HCT116 (cell line): Measurements from ENCODE around the gene TUBA1B. TPM values are rescaled to one million over a fixed set of nuclear protein-coding genes. Genes with fewer than 3 reads are reported as not detected.

ENCODE experiments used
- ATAC-seq: fragments of 200-7000 bp; cut with Tn5 transposase; 2 replicates; pipeline ENCODE4 v1.9.1; 2020; ENCODE audit warnings: mild to moderate bottlenecking, moderate library complexity
- BruUV-seq: library from RNA; stranded (reverse); fragments of 400-500 nt; replicated peaks from 2 replicates; lab custom pipeline; 2021; lab: Mats Ljungman, UMichigan
- CTCF ChIA-PET: fragments of 300-600 bp; sonication (Branson Sonifier 250); formaldehyde crosslinking; loops from one replicate; lab custom pipeline; 2021; ENCODE audit warnings: antibody characterized with exemption; lab: Charles Lee
- POLR2A ChIA-PET: fragments of 300-600, 350-600 bp; sonication (Branson Sonifier 250); formaldehyde crosslinking; loops from one replicate; lab custom pipeline; 2021; ENCODE audit warnings: antibody characterized with exemption; lab: Charles Lee
- RAD21 ChIA-PET, 2 experiments: fragments of 300-600 bp; sonication (Branson Sonifier 250); formaldehyde crosslinking; loops; one replicate each; lab custom pipeline; 2023; ENCODE audit warnings: low total read pairs in 2 of 2; ENCODE audit not compliant: uncharacterized antibody in 2 of 2, unreplicated experiment in 2 of 2, low non-redundant PET in 1 of 2; lab: Charles Lee
- DNase-seq: peaks from one replicate; pipeline ENCODE4 v3.0.0-alpha.2; 2010; ENCODE audit warnings: low read depth, low spot score
- H2AFZ ChIP-seq: fragments of 200-600 bp; shearing (Covaris generic), sonication (generic); 2 replicates; pipeline ENCODE4 v1.6.1; 2017; ENCODE audit warnings: low read depth, mixed run types, mixed read lengths, antibody characterized with exemption, low read length; ENCODE audit not compliant: poor library complexity, severe bottlenecking
- H3K27ac ChIP-seq: 2 replicates; pipeline ENCODE4 v1.5.1; 2012; ENCODE audit warnings: low read depth, low read length
- H3K27me3 ChIP-seq: fragments of 200-600 bp; sonication (generic); 2 replicates; pipeline ENCODE4 v1.6.1; 2016; ENCODE audit warnings: mixed run types, low read length, mixed read lengths; ENCODE audit not compliant: insufficient read depth
- H3K36me3 ChIP-seq, 2 experiments: fragments of 200-500 bp in 1 of 2; fragments of 200-600 bp in 1 of 2; sonication (Bioruptor generic) in 1 of 2; sonication (generic) in 1 of 2; 2 replicates each; pipeline versions ENCODE4 v1.5.1 to v1.6.1; 2014 to 2016; ENCODE audit warnings: low read length in 2 of 2, inconsistent platforms in 1 of 2, mixed read lengths in 1 of 2, mixed run types in 1 of 2; ENCODE audit not compliant: insufficient read depth in 2 of 2, control insufficient read depth in 1 of 2
- H3K4me1 ChIP-seq, 2 experiments: fragments of 200-600 bp in 1 of 2; sonication (generic) in 1 of 2; 2 replicates each; pipeline versions ENCODE4 v1.5.1 to v1.6.1; 2012 to 2017; ENCODE audit warnings: low read length in 2 of 2, inconsistent platforms in 1 of 2, mild to moderate bottlenecking in 1 of 2, mixed read lengths in 1 of 2, mixed run types in 1 of 2, moderate library complexity in 1 of 2; ENCODE audit not compliant: insufficient read depth in 2 of 2, control insufficient read depth in 1 of 2
- H3K4me2 ChIP-seq: fragments of 200-600 bp; sonication (generic); 2 replicates; pipeline ENCODE4 v1.6.1; 2017; ENCODE audit warnings: mixed run types, low read length, mixed read lengths
- H3K4me3 ChIP-seq, 2 experiments: fragments of 200-600 bp in 1 of 2; sonication (generic) in 1 of 2; replicated peaks in 1 of 2; 2 replicates each; pipeline ENCODE4 v1.5.1; 2011 to 2016; ENCODE audit warnings: low read length in 2 of 2, control low read depth in 1 of 2, low read depth in 1 of 2, mild to moderate bottlenecking in 1 of 2, mixed read lengths in 1 of 2, mixed run types in 1 of 2
- H3K79me2 ChIP-seq: fragments of 200-600 bp; sonication (generic); 2 replicates; pipeline ENCODE4 v1.6.1; 2017; ENCODE audit warnings: mild to moderate bottlenecking, mixed run types, low read length, moderate library complexity, mixed read lengths; ENCODE audit not compliant: insufficient read depth
- H3K9ac ChIP-seq: fragments of 200-600 bp; sonication (generic); 2 replicates; pipeline ENCODE4 v1.6.1; 2016; ENCODE audit warnings: low read length, mixed read lengths
- H3K9me2 ChIP-seq: fragments of 200-600 bp; sonication (generic), shearing (Covaris generic); 2 replicates; pipeline ENCODE4 v1.6.1; 2017; ENCODE audit warnings: mixed run types, mild to moderate bottlenecking, moderate library complexity; ENCODE audit not compliant: insufficient read depth
- H3K9me3 ChIP-seq, 2 experiments: fragments of 200-500 bp in 1 of 2; fragments of 200-600 bp in 1 of 2; sonication (Bioruptor generic) in 1 of 2; sonication (generic) in 1 of 2; 2 replicates each; pipeline ENCODE4 v1.6.1; 2014 to 2017; ENCODE audit warnings: low read length in 2 of 2, mixed read lengths in 2 of 2, inconsistent platforms in 1 of 2, low read depth in 1 of 2, mild to moderate bottlenecking in 1 of 2, mixed run types in 1 of 2, moderate library complexity in 1 of 2; ENCODE audit not compliant: control insufficient read depth in 1 of 2, insufficient read depth in 1 of 2
- H4K20me1 ChIP-seq: fragments of 200-600 bp; sonication (generic), shearing (Covaris generic); 2 replicates; pipeline ENCODE4 v1.6.1; 2017; ENCODE audit warnings: mixed run types, mild to moderate bottlenecking, moderate library complexity; ENCODE audit not compliant: insufficient read depth
- CBX3 ChIP-seq: IDR thresholded peaks from 2 replicates; pipeline ENCODE4 v1.6.1; 2012; ENCODE audit warnings: low read depth
- CEBPB ChIP-seq: IDR thresholded peaks from 2 replicates; pipeline ENCODE4 v1.6.1; 2012; ENCODE audit warnings: low read depth
- EGR1 ChIP-seq: IDR thresholded peaks from 2 replicates; pipeline ENCODE4 v1.6.1; 2012; ENCODE audit warnings: low read depth
- ELF1 ChIP-seq: IDR thresholded peaks from 2 replicates; pipeline ENCODE4 v1.6.1; 2012; ENCODE audit warnings: low read depth, borderline replicate concordance
- EZH2phosphoT487 ChIP-seq: fragments of 200-600 bp; IDR thresholded peaks from 2 replicates; pipeline ENCODE4 v1.6.1; 2018; ENCODE audit warnings: antibody characterized with exemption, borderline replicate concordance
- JUND ChIP-seq: IDR thresholded peaks from 2 replicates; pipeline ENCODE4 v1.6.1; 2012
- POLR2A ChIP-seq: IDR thresholded peaks from 2 replicates; pipeline ENCODE4 v1.7.0; 2011; ENCODE audit warnings: borderline replicate concordance; ENCODE audit not compliant: insufficient read depth, insufficient read length; ENCODE audit errors: extremely low read depth
- SIN3A ChIP-seq: IDR thresholded peaks from 2 replicates; pipeline ENCODE4 v1.6.1; 2012; ENCODE audit warnings: low read depth
- SP1 ChIP-seq: IDR thresholded peaks from 2 replicates; pipeline ENCODE4 v1.6.1; 2012; ENCODE audit warnings: low read depth
- YY1 ChIP-seq: IDR thresholded peaks from 2 replicates; pipeline ENCODE4 v1.6.1; 2011; ENCODE audit warnings: low read length, low read depth, moderate library complexity, mild to moderate bottlenecking; ENCODE audit not compliant: insufficient replicate concordance; ENCODE audit errors: extremely low read depth
- ZNF274 ChIP-seq: fragments of 200-500 bp; sonication (Bioruptor generic); IDR thresholded peaks from 2 replicates; pipeline ENCODE4 v1.6.1; 2014; ENCODE audit warnings: mild to moderate bottlenecking, low read depth, low read length, inconsistent platforms
- intact Hi-C: fragments of 100-400 bp; cut with micrococcal nuclease; formaldehyde crosslinking; loops from 2 replicates; pipeline ENCODE4 v1.10.0; 2022
- total RNA-seq: library from RNA; stranded (reverse); gene quantifications from one replicate; pipeline ENCODE4 v1.2.1, GENCODE V29; 2021; ENCODE audit not compliant: unreplicated experiment
- TF ChIP-seq, protein P1 (sequence below): IDR thresholded peaks from 2 replicates; pipeline ENCODE4 v1.6.1; 2012

TUBA1B gene
- total RNA-seq, 1 experiment from 2014 or later, result 1,628 TPM

- BruUV-seq, result no TSS peak
- POLR2A ChIA-PET, result interaction anchor here (1.6 kb wide), 1 partner anchor 15 kb away, joined by 9 read pairs; the partner anchor contains the start of gene TUBA1B
- no peak overlapping the region for H3K4me2 ChIP-seq
Measured at GRCh38 chr12:49146406-49146805, 15.2 kb upstream of the TUBA1B start.

DNA sequence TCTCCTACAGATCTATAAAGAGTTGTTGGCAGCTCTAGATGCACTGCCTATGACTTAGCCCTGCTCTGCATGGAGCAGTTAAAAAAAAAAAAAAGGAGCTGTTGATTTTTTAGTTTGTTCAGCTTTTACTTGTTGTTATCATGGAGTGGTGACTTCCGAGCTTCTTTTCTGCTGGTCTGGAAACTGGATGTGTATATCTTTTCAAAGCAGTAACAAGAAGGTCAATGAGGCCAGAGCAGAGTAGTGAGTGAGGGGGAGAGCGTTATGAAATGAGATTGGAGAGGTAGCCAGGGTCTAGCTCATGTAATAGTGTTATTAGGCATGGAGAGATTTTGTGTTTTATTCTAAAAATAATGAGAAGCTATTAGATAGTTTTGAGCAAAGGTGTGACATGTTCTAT, 13.2 kb upstream of the TUBA1B start:
- Histone ChIP-seq H3K27me3 (no peaks in the 10 kb centered on the region), H3K4me1 (no peaks in the 10 kb centered on the region), H3K9ac (no peak overlapping the region), H2AFZ (no peak overlapping the region), H3K36me3 (no peaks in the 10 kb centered on the region), H3K4me2 (no peak overlapping the region), H3K9me2 (no peaks in the 10 kb centered on the region), H3K4me3 (no peak overlapping the region), H3K27ac (no peak overlapping the region), H4K20me1 (no peaks in the 10 kb centered on the region), H3K79me2 (no peaks in the 10 kb centered on the region), H3K9me3 (no peaks in the 10 kb centered on the region)
- ChIA-PET RAD21 (no interaction called here), CTCF (no interaction called here), POLR2A (interaction anchor here (1.8 kb wide), 1 partner anchor 13 kb away, joined by 14 read pairs; the partner anchor contains the start of gene TUBA1B)
- ATAC-seq (no peak), DNase-seq (no peak)
- intact Hi-C loops, result no loop called here
- TF ChIP-seq ELF1, result no peak
- TF ChIP-seq CBX3, result no peak
- no peak for TF ChIP-seq POLR2A
- TF ChIP-seq, protein P1, sequence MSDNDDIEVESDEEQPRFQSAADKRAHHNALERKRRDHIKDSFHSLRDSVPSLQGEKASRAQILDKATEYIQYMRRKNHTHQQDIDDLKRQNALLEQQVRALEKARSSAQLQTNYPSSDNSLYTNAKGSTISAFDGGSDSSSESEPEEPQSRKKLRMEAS, result no peak
- no peak for TF ChIP-seq YY1
- no peak for TF ChIP-seq SIN3A
- no peak for TF ChIP-seq SP1
- TF ChIP-seq CEBPB, result no peak
- BruUV-seq, result no TSS peak

More at GRCh38 chr12:49146406-49146805, 15.2 kb upstream of the TUBA1B start:
- TF ChIP-seq EGR1 (no peak), EZH2phosphoT487 (no peak), ZNF274 (no peak), JUND (no peak)
- H3K36me3 ChIP-seq, result no peaks in the 10 kb centered on the region
- ChIA-PET CTCF (no interaction called here), RAD21 (no interaction called here)
- no peak overlapping the region for H2AFZ ChIP-seq
- intact Hi-C loops, result no loop called here
- H3K27me3 ChIP-seq, result no peaks in the 10 kb centered on the region
- no peaks in the 10 kb centered on the region for H3K9me2 ChIP-seq
- ATAC-seq, result no peak
- H3K4me3 ChIP-seq, result no peak overlapping the region
- no peaks in the 10 kb centered on the region for H3K9me3 ChIP-seq
- H4K20me1 ChIP-seq, result no peaks in the 10 kb centered on the region
- no peaks in the 10 kb centered on the region for H3K79me2 ChIP-seq
- no peak overlapping the region for H3K9ac ChIP-seq
- H3K4me1 ChIP-seq, result no peaks in the 10 kb centered on the region
- DNase-seq, result no peak
- H3K27ac ChIP-seq, result no peak overlapping the region
